NOMO-1 (cell line): ENCODE measurements around the gene SLC66A1.

ENCODE experiments used
- DNase-seq, 2 experiments: peaks; one replicate each; lab custom pipeline; 2025; ENCODE audit not compliant: unreplicated experiment in 2 of 2; lab: John Stamatoyannopoulos, UW

SLC66A1 gene

DNA sequence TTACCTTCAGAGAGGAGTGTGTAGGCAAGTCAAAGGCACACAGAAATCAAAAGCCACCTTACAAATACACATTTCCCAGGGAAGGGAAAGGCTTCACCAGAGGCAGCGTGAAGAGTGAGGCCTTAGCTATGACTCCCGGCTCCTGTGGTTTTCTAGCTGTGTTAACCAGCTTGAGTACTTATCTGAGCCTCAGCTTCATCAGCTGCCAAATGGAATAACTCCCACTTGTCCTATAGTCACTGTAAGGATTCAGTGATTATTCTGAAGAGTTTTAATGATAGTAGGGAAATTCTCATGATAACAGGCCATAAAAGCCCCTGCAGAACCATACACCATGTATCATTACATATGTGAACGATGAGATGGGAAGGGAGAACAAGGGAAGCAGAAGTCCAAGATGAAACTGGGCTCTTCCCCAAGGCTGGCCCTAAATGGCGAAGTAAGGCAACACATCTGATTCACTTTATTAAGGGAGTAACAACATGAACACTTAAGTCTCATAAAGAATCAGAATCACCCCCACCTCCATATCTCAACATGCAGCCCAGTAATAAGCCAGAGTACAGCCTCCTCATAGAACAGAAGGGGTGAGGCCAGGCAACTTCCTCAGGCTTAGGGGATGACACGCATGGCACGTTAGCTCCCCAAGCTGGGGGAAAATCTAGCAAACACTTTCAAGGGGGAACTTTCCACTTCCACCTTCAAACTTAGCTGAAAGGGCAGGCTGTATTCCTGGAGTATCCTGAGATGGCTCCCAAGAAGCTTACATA, 63.7 kb downstream of the SLC66A1 start:
- no peak for DNase-seq

DNA sequence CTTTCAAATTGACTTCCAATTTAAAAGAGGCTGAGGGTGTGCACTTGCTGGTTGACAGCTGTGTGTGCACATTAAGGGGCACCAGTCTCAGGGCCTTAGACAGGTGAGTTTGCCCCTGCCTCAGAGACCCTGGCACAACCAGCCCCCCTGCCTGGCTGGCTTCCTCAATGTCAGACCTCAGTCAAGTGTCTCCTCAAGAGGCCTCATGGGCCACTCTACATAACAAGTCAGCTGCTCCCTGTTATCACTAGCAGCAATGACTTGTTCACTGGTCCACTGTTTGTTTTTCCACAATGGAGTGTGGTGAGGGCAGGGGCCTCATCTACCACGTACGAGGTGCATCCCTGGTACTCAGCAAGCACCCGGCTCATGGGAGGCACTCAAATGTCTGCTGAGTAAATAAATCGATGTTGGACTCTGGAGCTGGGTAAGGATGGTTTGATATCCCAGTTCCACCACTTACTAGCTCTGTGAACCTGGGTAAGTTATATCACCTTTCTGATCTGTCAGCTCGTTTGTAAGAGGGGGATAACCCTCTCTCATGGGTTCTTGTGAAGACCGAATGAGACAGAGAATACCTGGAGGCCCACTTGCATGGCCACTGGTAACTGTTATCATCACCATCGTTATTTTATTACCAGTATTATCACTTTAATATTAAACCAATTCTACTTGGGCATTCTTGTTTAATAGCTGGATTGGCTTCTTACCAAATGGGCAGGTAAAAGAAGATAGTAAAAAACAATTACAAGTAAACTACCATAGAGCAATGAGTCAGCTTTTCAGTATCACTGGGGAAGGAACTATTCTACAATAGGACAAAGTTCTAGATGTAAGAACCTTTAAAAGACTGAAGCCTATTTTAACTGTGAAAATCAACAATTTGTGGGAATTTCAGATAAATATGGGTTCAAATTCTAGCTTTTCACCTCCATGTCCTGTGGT, 64.6 kb downstream of the SLC66A1 start:
- no peak for DNase-seq

- no peak for DNase-seq
Measured at GRCh38 chr1:19377812-19378718, 65.9 kb downstream of the SLC66A1 start.
